ENCODE measurements around the gene TMEFF2.

DNA sequence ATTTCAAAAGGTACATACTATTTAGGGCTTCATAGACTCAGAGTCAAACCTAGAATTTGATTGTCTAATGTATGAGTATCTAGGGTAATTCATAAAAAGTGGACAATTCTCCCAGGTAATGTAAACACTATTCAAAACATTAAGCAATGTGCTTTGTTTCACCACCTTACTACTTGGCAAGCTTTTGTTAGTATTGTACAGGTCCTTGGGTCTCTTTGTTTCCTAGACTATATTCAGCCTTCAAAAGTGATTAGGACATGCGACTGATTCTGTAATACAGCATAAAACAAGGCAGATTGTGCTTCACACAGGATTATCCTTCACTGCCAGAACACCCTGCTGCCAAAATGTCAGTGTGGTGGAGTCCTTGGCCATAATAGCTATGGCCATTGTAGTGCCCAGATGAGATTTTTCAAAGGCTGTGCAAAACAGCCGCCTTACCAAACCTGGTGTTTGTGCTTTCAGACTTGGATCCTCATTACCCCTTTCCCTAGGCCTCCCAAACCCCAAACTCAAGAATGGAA lies 257.8 kb downstream of the TMEFF2 start:
- no peak for TF ChIP-seq POLR2A (IDR thresholded peaks at IDR 0.05; ENCODE audit: low read depth, low read length)
- TF ChIP-seq POLR2AphosphoS5 (IDR thresholded peaks at IDR 0.05; ENCODE audit: low read depth, low read length): no peak
